ENCODE results near the gene TRMT61B.

DNA sequence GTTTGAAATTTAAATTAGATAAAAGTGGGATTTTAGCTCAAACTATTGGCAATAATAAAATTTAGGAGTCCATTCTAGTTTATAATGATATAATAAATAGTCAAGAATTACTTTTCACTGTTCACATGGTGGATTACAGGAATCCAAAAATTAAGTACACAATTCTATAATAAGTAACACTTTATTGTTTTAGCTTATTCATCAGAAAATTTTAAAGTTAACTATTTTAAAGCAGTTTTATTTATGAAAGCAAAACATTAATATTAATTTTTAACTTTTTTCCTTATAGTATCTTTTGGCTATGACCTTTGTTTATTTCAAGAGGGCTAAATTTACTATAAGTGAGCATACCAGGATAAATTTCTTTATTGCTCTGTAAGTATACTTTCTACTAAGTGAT lies 48.1 kb downstream of the TRMT61B start:
- TF ChIP-seq, protein P1, sequence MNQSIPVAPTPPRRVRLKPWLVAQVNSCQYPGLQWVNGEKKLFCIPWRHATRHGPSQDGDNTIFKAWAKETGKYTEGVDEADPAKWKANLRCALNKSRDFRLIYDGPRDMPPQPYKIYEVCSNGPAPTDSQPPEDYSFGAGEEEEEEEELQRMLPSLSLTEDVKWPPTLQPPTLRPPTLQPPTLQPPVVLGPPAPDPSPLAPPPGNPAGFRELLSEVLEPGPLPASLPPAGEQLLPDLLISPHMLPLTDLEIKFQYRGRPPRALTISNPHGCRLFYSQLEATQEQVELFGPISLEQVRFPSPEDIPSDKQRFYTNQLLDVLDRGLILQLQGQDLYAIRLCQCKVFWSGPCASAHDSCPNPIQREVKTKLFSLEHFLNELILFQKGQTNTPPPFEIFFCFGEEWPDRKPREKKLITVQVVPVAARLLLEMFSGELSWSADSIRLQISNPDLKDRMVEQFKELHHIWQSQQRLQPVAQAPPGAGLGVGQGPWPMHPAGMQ (IDR thresholded peaks at IDR 0.05; ENCODE audit: borderline replicate concordance), result no peak
- TF ChIP-seq ASH2L (IDR thresholded peaks at IDR 0.05; ENCODE audit: borderline replicate concordance, low read depth) (no peak), POLR2A (IDR thresholded peaks at IDR 0.05; ENCODE audit: low read depth, low read length) (no peak), CHD4 (IDR thresholded peaks at IDR 0.05) (no peak), GATAD2B (conservative IDR thresholded peaks at IDR 0.05; ENCODE audit: low read depth) (no peak), TCF7 (IDR thresholded peaks at IDR 0.05; ENCODE audit: borderline replicate concordance) (no peak), NR2C1 (IDR thresholded peaks at IDR 0.05) (no peak), PAX5 (IDR thresholded peaks at IDR 0.05; ENCODE audit: borderline replicate concordance, low read depth, low read length) (no peak), SMARCA5 (IDR thresholded peaks at IDR 0.05) (no peak), CREM (IDR thresholded peaks at IDR 0.05; ENCODE audit: low read depth) (no peak)
- TF ChIP-seq, protein P2, sequence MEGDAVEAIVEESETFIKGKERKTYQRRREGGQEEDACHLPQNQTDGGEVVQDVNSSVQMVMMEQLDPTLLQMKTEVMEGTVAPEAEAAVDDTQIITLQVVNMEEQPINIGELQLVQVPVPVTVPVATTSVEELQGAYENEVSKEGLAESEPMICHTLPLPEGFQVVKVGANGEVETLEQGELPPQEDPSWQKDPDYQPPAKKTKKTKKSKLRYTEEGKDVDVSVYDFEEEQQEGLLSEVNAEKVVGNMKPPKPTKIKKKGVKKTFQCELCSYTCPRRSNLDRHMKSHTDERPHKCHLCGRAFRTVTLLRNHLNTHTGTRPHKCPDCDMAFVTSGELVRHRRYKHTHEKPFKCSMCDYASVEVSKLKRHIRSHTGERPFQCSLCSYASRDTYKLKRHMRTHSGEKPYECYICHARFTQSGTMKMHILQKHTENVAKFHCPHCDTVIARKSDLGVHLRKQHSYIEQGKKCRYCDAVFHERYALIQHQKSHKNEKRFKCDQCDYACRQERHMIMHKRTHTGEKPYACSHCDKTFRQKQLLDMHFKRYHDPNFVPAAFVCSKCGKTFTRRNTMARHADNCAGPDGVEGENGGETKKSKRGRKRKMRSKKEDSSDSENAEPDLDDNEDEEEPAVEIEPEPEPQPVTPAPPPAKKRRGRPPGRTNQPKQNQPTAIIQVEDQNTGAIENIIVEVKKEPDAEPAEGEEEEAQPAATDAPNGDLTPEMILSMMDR (IDR thresholded peaks at IDR 0.05 in 2 of 3, conservative IDR thresholded peaks at IDR 0.05 in 1 of 3; ENCODE audit: control insufficient read depth in 2 of 3, extremely low read depth in 1 of 3, insufficient read depth in 1 of 3, low read depth in 3 of 3, low read length in 3 of 3), result no peak

All from GM12878 (cell line).